MCF 10A (cell line): Measurements from ENCODE around the gene DLGAP3. TPM values are rescaled to one million over a fixed set of nuclear protein-coding genes. Genes with fewer than 3 reads are reported as not detected.

Experiments used
- BruUV-seq: library from RNA; stranded (reverse); fragments of 400-500 nt; replicated peaks from 2 replicates; lab custom pipeline; 2021; lab: Mats Ljungman, UMichigan
- CTCF ChIA-PET: fragments of 300-600 bp; sonication (Branson Sonifier 250); formaldehyde crosslinking; extraction: SDS; loops from one replicate; lab custom pipeline; 2021; ENCODE audit warnings: antibody characterized with exemption, inconsistent platforms; lab: Yijun Ruan, JAX
- POLR2A ChIA-PET: fragments of 300-600, 350-650 bp; sonication (Branson Sonifier 250); formaldehyde crosslinking; extraction: SDS; loops from one replicate; lab custom pipeline; 2020; ENCODE audit warnings: antibody characterized with exemption, inconsistent platforms; lab: Yijun Ruan, JAX
- DNase-seq: peaks from one replicate; pipeline ENCODE4 v3.0.0-alpha.2; 2018; ENCODE audit not compliant: unreplicated experiment
- H3K27ac Mint-ChIP-seq: one replicate; pipeline ENCODE4 v1.8.0; 2022; ENCODE audit warnings: mild to moderate bottlenecking, low read depth, mixed read lengths; ENCODE audit not compliant: unreplicated experiment
- H3K27me3 Mint-ChIP-seq: one replicate; pipeline ENCODE4 v1.8.0; 2022; ENCODE audit warnings: mixed read lengths; ENCODE audit not compliant: insufficient read depth, unreplicated experiment
- H3K36me3 Mint-ChIP-seq: one replicate; pipeline ENCODE4 v1.8.0; 2022; ENCODE audit warnings: mild to moderate bottlenecking, moderate library complexity, mixed read lengths; ENCODE audit not compliant: insufficient read depth, unreplicated experiment
- H3K4me1 Mint-ChIP-seq: one replicate; pipeline ENCODE4 v1.8.0; 2022; ENCODE audit warnings: mixed read lengths; ENCODE audit not compliant: insufficient read depth, unreplicated experiment
- H3K4me3 Mint-ChIP-seq: one replicate; pipeline ENCODE4 v1.8.0; 2022; ENCODE audit warnings: mild to moderate bottlenecking, moderate library complexity, mixed read lengths; ENCODE audit not compliant: unreplicated experiment
- H3K9me3 Mint-ChIP-seq: one replicate; pipeline ENCODE4 v1.8.0; 2022; ENCODE audit warnings: mixed read lengths; ENCODE audit not compliant: unreplicated experiment
- intact Hi-C: fragments of 100-400 bp; cut with micrococcal nuclease; formaldehyde crosslinking; loops from 2 replicates; pipeline ENCODE4 v1.14.1; 2022
- total RNA-seq: library from RNA; stranded (reverse); gene quantifications from 2 replicates; pipeline ENCODE4 v1.2.3, GENCODE V29; 2022
- TF ChIP-seq, protein P1 (sequence below): fragments of 200-600 bp; IDR thresholded peaks from one replicate; pipeline ENCODE4 v1.8.0; 2022; ENCODE audit warnings: antibody characterized with exemption, mild to moderate bottlenecking; ENCODE audit not compliant: unreplicated experiment

Gene DLGAP3
- total RNA-seq, 1 experiment from 2014 or later = 0.14 TPM

DNA sequence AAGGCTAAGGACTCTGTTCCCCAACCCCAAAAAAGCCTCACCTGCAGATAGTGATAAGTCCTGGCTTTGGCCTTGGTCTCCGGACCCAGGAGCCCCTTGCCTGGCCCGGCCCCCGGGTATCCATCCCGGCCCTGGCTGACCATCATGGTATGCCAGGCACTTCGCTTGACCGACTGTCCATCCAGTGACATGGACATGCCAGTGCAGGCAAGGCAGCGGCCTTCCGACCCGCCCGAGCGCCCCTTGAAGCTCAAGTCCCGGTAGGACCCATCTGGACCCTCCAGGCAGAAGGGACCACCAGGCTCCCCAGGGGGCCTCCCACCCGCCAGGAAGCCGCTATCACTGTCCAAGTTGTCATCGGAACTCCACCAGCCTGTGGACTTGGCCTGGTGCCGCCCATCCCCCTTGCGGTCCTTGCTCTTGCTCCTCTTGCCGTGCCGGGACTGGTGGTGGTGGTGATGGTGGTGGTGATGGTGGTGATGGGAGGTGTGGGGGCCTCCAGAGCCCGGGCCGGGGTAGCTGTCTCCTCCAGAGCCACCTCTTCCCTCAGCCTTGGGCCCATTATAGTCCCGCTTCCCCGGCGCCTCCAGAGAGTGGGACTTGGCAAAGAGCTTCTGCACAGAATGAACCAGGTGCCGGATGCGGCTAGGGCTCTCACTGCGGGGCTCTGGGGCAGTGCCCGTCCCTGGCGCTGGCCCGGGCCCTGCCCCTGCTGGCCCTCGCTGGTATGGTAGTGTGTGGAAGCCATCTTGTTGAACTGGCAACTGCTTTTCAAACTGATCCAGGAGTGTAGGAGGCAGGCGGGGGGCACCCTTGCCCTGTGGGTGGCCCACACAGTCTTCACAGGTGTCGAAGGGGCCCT, 25.0 kb downstream of the DLGAP3 start:
- H3K4me1 Mint-ChIP-seq = no peaks in the 10 kb centered on the region
- no peak overlapping the region for H3K27ac Mint-ChIP-seq
- H3K27me3 Mint-ChIP-seq = peaks cover 30% of the 10 kb centered on the region
- ChIA-PET POLR2A (no interaction called here), CTCF (no interaction called here)
- no peaks in the 10 kb centered on the region for H3K36me3 Mint-ChIP-seq
- DNase-seq = no peak
- no peaks in the 10 kb centered on the region for H3K9me3 Mint-ChIP-seq
- no peak overlapping the region for H3K4me3 Mint-ChIP-seq
- TF ChIP-seq, protein P1, sequence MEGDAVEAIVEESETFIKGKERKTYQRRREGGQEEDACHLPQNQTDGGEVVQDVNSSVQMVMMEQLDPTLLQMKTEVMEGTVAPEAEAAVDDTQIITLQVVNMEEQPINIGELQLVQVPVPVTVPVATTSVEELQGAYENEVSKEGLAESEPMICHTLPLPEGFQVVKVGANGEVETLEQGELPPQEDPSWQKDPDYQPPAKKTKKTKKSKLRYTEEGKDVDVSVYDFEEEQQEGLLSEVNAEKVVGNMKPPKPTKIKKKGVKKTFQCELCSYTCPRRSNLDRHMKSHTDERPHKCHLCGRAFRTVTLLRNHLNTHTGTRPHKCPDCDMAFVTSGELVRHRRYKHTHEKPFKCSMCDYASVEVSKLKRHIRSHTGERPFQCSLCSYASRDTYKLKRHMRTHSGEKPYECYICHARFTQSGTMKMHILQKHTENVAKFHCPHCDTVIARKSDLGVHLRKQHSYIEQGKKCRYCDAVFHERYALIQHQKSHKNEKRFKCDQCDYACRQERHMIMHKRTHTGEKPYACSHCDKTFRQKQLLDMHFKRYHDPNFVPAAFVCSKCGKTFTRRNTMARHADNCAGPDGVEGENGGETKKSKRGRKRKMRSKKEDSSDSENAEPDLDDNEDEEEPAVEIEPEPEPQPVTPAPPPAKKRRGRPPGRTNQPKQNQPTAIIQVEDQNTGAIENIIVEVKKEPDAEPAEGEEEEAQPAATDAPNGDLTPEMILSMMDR = no peak
- intact Hi-C loops = no loop called here
- no TSS peak for BruUV-seq

DNA sequence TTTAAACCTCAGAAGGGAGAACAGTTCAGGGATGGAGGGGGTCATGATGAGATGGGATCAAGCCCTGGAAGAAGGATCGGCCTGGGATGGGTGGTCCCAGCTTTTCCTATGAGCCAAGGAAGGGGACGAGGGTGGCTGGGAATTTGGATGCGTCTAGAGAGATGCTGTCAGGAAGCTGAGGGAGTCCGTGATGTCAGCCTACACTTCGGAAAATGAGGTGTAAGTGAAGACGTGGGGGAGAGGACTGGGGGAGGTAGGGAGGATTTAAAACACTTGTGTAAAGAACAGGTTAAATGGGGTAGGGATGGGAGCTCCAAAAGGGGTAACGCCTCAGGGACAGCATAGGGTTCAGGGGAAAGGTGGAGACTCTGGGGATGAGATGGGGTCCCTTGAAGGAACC, 27.5 kb downstream of the DLGAP3 start:
- BruUV-seq = no TSS peak
- CTCF ChIA-PET = no interaction called here
- intact Hi-C loops = no loop called here
- Mint-ChIP-seq H3K9me3 (no peaks in the 10 kb centered on the region), H3K27me3 (peaks cover 42% of the 10 kb centered on the region), H3K4me3 (no peak overlapping the region), H3K36me3 (no peaks in the 10 kb centered on the region), H3K27ac (no peak overlapping the region), H3K4me1 (no peaks in the 10 kb centered on the region)
- TF ChIP-seq, protein P1 = no peak
- POLR2A ChIA-PET = interaction anchor here (0.5 kb wide), 1 partner anchor 42 kb away, joined by 3 read pairs; the partner anchor contains the start of gene SMIM12
- DNase-seq = no peak

DNA sequence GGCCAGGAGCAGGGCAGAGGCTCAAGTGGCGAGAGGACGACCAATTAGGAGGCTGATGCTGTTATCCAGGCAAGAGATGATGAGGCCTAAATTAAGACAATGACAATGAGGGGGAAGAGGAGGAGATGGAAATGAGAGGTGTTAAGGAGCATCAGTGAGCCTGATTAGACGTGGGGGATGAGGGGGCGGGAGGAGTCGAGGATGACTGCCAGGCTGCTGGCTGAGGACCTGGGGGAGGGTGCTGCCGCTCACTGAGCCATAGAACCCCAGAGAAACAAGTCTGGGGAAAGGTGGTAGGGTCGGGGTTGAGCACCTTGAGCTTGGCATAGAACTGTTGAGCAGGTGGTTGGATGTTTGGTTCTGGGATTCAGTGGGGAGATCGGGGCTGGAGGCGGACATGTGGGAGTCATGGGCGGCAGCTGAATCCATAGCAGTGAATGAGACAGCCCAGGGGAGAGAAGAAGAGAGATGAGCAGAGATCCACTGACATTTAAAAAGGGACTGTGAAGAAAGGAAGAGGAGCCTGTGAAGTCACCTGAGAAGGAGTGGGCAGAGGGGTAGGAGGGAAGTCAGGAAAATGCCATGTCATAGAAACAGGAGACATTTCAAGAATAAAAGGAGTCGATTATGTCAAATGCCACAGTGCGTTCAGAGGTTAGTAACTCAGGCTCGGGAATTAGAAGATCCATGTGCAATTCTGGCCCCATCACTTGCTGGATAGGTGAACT, 28.5 kb downstream of the DLGAP3 start:
- Mint-ChIP-seq H3K27me3 (peaks cover 45% of the 10 kb centered on the region), H3K36me3 (no peaks in the 10 kb centered on the region), H3K9me3 (no peaks in the 10 kb centered on the region), H3K4me3 (no peak overlapping the region), H3K4me1 (no peaks in the 10 kb centered on the region), H3K27ac (no peak overlapping the region)
- ChIA-PET POLR2A (no interaction called here), CTCF (interaction anchor here (1.0 kb wide), 1 partner anchor 32 kb away, joined by 3 read pairs; no protein-coding TSS in a partner anchor)
- no TSS peak for BruUV-seq
- TF ChIP-seq, protein P1 = no peak
- intact Hi-C loops = no loop called here
- DNase-seq = no peak

DNA sequence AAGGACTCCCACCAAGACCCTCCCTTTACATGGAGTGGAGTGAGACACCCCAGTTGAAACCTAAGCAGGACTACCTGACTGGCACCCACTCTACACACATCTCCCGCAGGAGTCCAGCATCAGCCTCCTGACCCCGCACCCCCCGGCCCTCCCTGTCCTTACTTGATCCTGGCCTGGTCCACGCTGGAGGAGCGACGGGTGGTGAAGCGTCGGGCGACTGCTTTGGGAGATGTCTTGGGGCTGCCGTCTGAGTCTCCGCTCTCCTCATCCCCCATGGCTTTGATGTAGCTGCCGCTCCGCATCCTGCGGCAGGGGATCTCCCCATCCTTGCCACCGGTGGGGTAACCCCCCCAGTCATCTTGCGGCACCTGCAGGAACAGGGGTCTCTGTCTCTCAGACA, 29.5 kb downstream of the DLGAP3 start:
- Mint-ChIP-seq H3K4me1 (no peaks in the 10 kb centered on the region), H3K27ac (no peak overlapping the region), H3K9me3 (no peaks in the 10 kb centered on the region), H3K27me3 (peaks cover 45% of the 10 kb centered on the region), H3K36me3 (no peaks in the 10 kb centered on the region), H3K4me3 (no peak overlapping the region)
- no peak for DNase-seq
- ChIA-PET CTCF (interaction anchor here (0.7 to 1.0 kb wide), 2 partner anchors 31 to 33 kb away, joined by 3 to 4 read pairs; no protein-coding TSS in a partner anchor), POLR2A (no interaction called here)
- TF ChIP-seq, protein P1 = no peak
- intact Hi-C loops = no loop called here
- no TSS peak for BruUV-seq
